Trophoblast cell (in vitro differentiated cells and primary cell): Measurements from ENCODE around the gene ASCC1.
"Not testable (repeated sequence)": the region's sequence is repeated elsewhere in the genome, so short reads cannot be mapped to it uniquely, and the experiment has no call there.

Source experiments
- DNase-seq, 2 donors: peaks; one replicate each; pipeline ENCODE4 v3.0.0-alpha.2; 2016
- H2AFZ ChIP-seq: 2 replicates; pipeline ENCODE4 v1.6.1; 2013; ENCODE audit warnings: low read length, moderate library complexity, mild to moderate bottlenecking; ENCODE audit not compliant: insufficient read depth, poor library complexity
- H2AK5ac ChIP-seq: 2 replicates; pipeline ENCODE4 v1.6.1; 2013; ENCODE audit warnings: mild to moderate bottlenecking, low read length
- H2BK120ac ChIP-seq: 2 replicates; pipeline ENCODE4 v1.6.1; 2013; ENCODE audit warnings: low read length, mild to moderate bottlenecking, moderate library complexity; ENCODE audit not compliant: insufficient read depth, poor library complexity
- H2BK12ac ChIP-seq: 2 replicates; pipeline ENCODE4 v1.6.1; 2013; ENCODE audit warnings: mild to moderate bottlenecking, low read length, moderate library complexity
- H2BK5ac ChIP-seq: 2 replicates; pipeline ENCODE4 v1.6.1; 2013; ENCODE audit warnings: low read length, low read depth, moderate library complexity, mild to moderate bottlenecking; ENCODE audit not compliant: poor library complexity
- H3K14ac ChIP-seq: 2 replicates; pipeline ENCODE4 v1.6.1; 2013; ENCODE audit warnings: mild to moderate bottlenecking, low read length
- H3K18ac ChIP-seq: 2 replicates; pipeline ENCODE4 v1.6.1; 2013; ENCODE audit warnings: mild to moderate bottlenecking, low read length
- H3K23ac ChIP-seq: 2 replicates; pipeline ENCODE4 v1.6.1; 2013; ENCODE audit warnings: low read length
- H3K27ac ChIP-seq: 2 replicates; pipeline ENCODE4 v1.5.1; 2013; ENCODE audit warnings: low read depth, mild to moderate bottlenecking, inconsistent platforms, low read length, moderate library complexity
- H3K27me3 ChIP-seq: 2 replicates; pipeline ENCODE4 v1.6.1; 2013; ENCODE audit warnings: inconsistent platforms, mild to moderate bottlenecking, low read length, moderate library complexity; ENCODE audit not compliant: insufficient read depth
- H3K36me3 ChIP-seq, 2 experiments: 1 replicate in 1 of 2; 2 replicates in 1 of 2; pipeline ENCODE4 v1.6.1; 2013; ENCODE audit warnings: low read length in 2 of 2, mild to moderate bottlenecking in 2 of 2, moderate library complexity in 1 of 2; ENCODE audit not compliant: insufficient read depth in 2 of 2, control insufficient read depth in 1 of 2
- H3K4ac ChIP-seq: 2 replicates; pipeline ENCODE4 v1.6.1; 2013; ENCODE audit warnings: low read depth, mild to moderate bottlenecking, low read length, moderate library complexity
- H3K4me1 ChIP-seq, 2 experiments: 1 replicate in 1 of 2; 2 replicates in 1 of 2; pipeline ENCODE4 v1.6.1; 2013; ENCODE audit warnings: low read length in 2 of 2, mild to moderate bottlenecking in 2 of 2, moderate library complexity in 1 of 2; ENCODE audit not compliant: insufficient read depth in 2 of 2, control insufficient read depth in 1 of 2
- H3K4me2 ChIP-seq: 2 replicates; pipeline ENCODE4 v1.6.1; 2013; ENCODE audit warnings: inconsistent platforms, mild to moderate bottlenecking, low read length, moderate library complexity
- H3K4me3 ChIP-seq: 2 replicates; pipeline ENCODE4 v1.5.1; 2013; ENCODE audit warnings: mild to moderate bottlenecking, low read depth, low read length, inconsistent platforms
- H3K79me1 ChIP-seq: one replicate; pipeline ENCODE4 v1.6.1; 2013; ENCODE audit warnings: low read length
- H3K79me2 ChIP-seq: 2 replicates; pipeline ENCODE4 v1.6.1; 2013; ENCODE audit warnings: low read length, mild to moderate bottlenecking; ENCODE audit not compliant: control insufficient read depth, insufficient read depth, poor library complexity
- H3K9ac ChIP-seq: 2 replicates; pipeline ENCODE4 v1.6.1; 2013; ENCODE audit warnings: mild to moderate bottlenecking, low read length
- H3K9me3 ChIP-seq: 2 replicates; pipeline ENCODE4 v1.6.1; 2013; ENCODE audit warnings: low read depth, mild to moderate bottlenecking, control low read depth, inconsistent platforms, low read length; ENCODE audit not compliant: insufficient read depth
- H4K12ac ChIP-seq: 2 replicates; pipeline ENCODE4 v1.6.1; 2013; ENCODE audit warnings: low read depth, mild to moderate bottlenecking, low read length, moderate library complexity
- H4K8ac ChIP-seq: 2 replicates; pipeline ENCODE4 v1.6.1; 2013; ENCODE audit warnings: low read depth, mild to moderate bottlenecking, low read length, moderate library complexity
- H4K91ac ChIP-seq: one replicate; pipeline ENCODE4 v1.6.1; 2013; ENCODE audit warnings: low read depth, mild to moderate bottlenecking, low read length, moderate library complexity
- WGBS: extraction: QIAGEN DNeasy Blood & Tissue Kit; methylation state at CpG from one replicate; pipeline ENCODE4 v1.1.7; 2013; ENCODE audit warnings: missing lambda C conversion rate; ENCODE audit not compliant: insufficient read length, insufficient coverage; ENCODE audit errors: extremely low coverage; 5-methylcytosine and 5-hydroxymethylcytosine counted together

ASCC1 gene

GRCh38 chr10:72249176-72249862, 33.2 kb upstream of the ASCC1 start:
- not testable (repeated sequence) for H3K23ac ChIP-seq, H3K4ac ChIP-seq, H3K9ac ChIP-seq, H3K9me3 ChIP-seq, H3K4me2 ChIP-seq, H3K14ac ChIP-seq, H3K79me2 ChIP-seq, H3K36me3 ChIP-seq, H3K4me3 ChIP-seq, H4K12ac ChIP-seq, H3K18ac ChIP-seq, DNase-seq, H2BK5ac ChIP-seq, H3K79me1 ChIP-seq, H3K27ac ChIP-seq, H4K8ac ChIP-seq, H3K27me3 ChIP-seq, H2BK120ac ChIP-seq
- Histone ChIP-seq H2BK12ac (peak overlapping the region; percentile 33), H2AFZ (peak overlapping the region; percentile 5), H3K4me1 (peaks cover 8 to 14% of the 10 kb centered on the region in 2 experiments), H2AK5ac (peak overlapping the region; percentile 50), H4K91ac (peak overlapping the region; percentile 45)
- WGBS, result no CpG with 5 or more reads among the region's 17 CpGs

- peaks cover 12 to 16% of the 10 kb centered on the region in 2 experiments for H3K4me1 ChIP-seq
- H3K4me3 ChIP-seq, result no peak overlapping the region
- H3K27me3 ChIP-seq, result no peaks in the 10 kb centered on the region
- H3K14ac ChIP-seq, result no peak overlapping the region
- no peaks in the 10 kb centered on the region for H3K9me3 ChIP-seq
- H3K9ac ChIP-seq, result no peak overlapping the region
- H2AFZ ChIP-seq, result peak overlapping the region; percentile 31
- H4K91ac ChIP-seq, result peak overlapping the region; percentile 53
- no peak overlapping the region for H3K27ac ChIP-seq
- no peaks in the 10 kb centered on the region for H3K79me2 ChIP-seq
- no peak for DNase-seq
- peak overlapping the region; percentile 33 for H2BK12ac ChIP-seq
- no CpG with 5 or more reads among the region's 10 CpGs for WGBS
- H3K79me1 ChIP-seq, result peaks cover 4% of the 10 kb centered on the region
- no peak overlapping the region for H4K12ac ChIP-seq
- H4K8ac ChIP-seq, result peak overlapping the region; percentile 64
- H3K23ac ChIP-seq, result no peak overlapping the region
- no peak overlapping the region for H2BK5ac ChIP-seq
- H2AK5ac ChIP-seq, result peak overlapping the region; percentile 50
- H3K4me2 ChIP-seq, result no peak overlapping the region
- peak overlapping the region; percentile 42 for H3K18ac ChIP-seq
- no peak overlapping the region for H2BK120ac ChIP-seq
- no peak overlapping the region for H3K4ac ChIP-seq
- no peaks in the 10 kb centered on the region for H3K36me3 ChIP-seq
Measured at GRCh38 chr10:72248468-72249151, 32.5 kb upstream of the ASCC1 start.

GRCh38 chr10:72245949-72246525, 30.0 kb upstream of the ASCC1 start:
- no peak overlapping the region for H4K91ac ChIP-seq
- no CpG with 5 or more reads among the region's 3 CpGs for WGBS
- no peak overlapping the region for H4K12ac ChIP-seq
- H2AFZ ChIP-seq, result peak overlapping the region; percentile 8
- no peak overlapping the region for H3K14ac ChIP-seq
- H4K8ac ChIP-seq, result no peak overlapping the region
- H3K79me2 ChIP-seq, result no peaks in the 10 kb centered on the region
- no peak overlapping the region for H3K18ac ChIP-seq
- H3K4me1 ChIP-seq, result peaks cover 14 to 21% of the 10 kb centered on the region in 2 experiments
- no peak overlapping the region for H3K9ac ChIP-seq
- H3K27me3 ChIP-seq, result no peaks in the 10 kb centered on the region
- H2AK5ac ChIP-seq, result no peak overlapping the region
- no peak overlapping the region for H3K4me2 ChIP-seq
- H3K23ac ChIP-seq, result no peak overlapping the region
- no peak overlapping the region for H2BK120ac ChIP-seq
- H3K27ac ChIP-seq, result no peak overlapping the region
- H3K79me1 ChIP-seq, result peaks cover 4% of the 10 kb centered on the region
- no peak overlapping the region for H2BK12ac ChIP-seq
- no peaks in the 10 kb centered on the region for H3K36me3 ChIP-seq
- no peak for DNase-seq
- no peak overlapping the region for H2BK5ac ChIP-seq
- peaks cover 2% of the 10 kb centered on the region for H3K9me3 ChIP-seq
- H3K4ac ChIP-seq, result no peak overlapping the region
- H3K4me3 ChIP-seq, result no peak overlapping the region

GRCh38 chr10:72244573-72245038, 28.5 kb upstream of the ASCC1 start:
- no peak overlapping the region for H3K27ac ChIP-seq
- no peak overlapping the region for H3K18ac ChIP-seq
- no peak for DNase-seq
- no peaks in the 10 kb centered on the region for H3K36me3 ChIP-seq
- H4K12ac ChIP-seq, result no peak overlapping the region
- H3K9me3 ChIP-seq, result peaks cover 2% of the 10 kb centered on the region
- peak overlapping the region; percentile 20 for H2BK120ac ChIP-seq
- no peaks in the 10 kb centered on the region for H3K27me3 ChIP-seq
- H3K14ac ChIP-seq, result no peak overlapping the region
- no peak overlapping the region for H3K9ac ChIP-seq
- no peak overlapping the region for H3K4me2 ChIP-seq
- no peak overlapping the region for H4K8ac ChIP-seq
- H2BK12ac ChIP-seq, result peak overlapping the region; percentile 35
- H3K4me1 ChIP-seq, result peaks cover 14 to 21% of the 10 kb centered on the region in 2 experiments
- WGBS, result no CpG with 5 or more reads among the region's 5 CpGs
- no peak overlapping the region for H3K23ac ChIP-seq
- H2AFZ ChIP-seq, result no peak overlapping the region
- H3K4me3 ChIP-seq, result no peak overlapping the region
- peaks cover 4% of the 10 kb centered on the region for H3K79me1 ChIP-seq
- peak overlapping the region; percentile 29 for H4K91ac ChIP-seq
- no peak overlapping the region for H2BK5ac ChIP-seq
- no peaks in the 10 kb centered on the region for H3K79me2 ChIP-seq
- no peak overlapping the region for H2AK5ac ChIP-seq
- no peak overlapping the region for H3K4ac ChIP-seq
